COLO668 (cell line): ENCODE results near the gene MRGPRD.
A peak's percentile ranks its signal among the peaks of the same experiment; 100 is the strongest.
"Not testable (repeated sequence)": the region's sequence is repeated elsewhere in the genome, so short reads cannot be mapped to it uniquely, and the experiment has no call there.

Experiments
- DNase-seq: peaks from one replicate; lab custom pipeline; 2025; ENCODE audit not compliant: unreplicated experiment; lab: John Stamatoyannopoulos, UW

MRGPRD gene

GRCh38 chr11:68994161-68994893 is 13.5 kb upstream of the MRGPRD start:
- no peak for DNase-seq

- no peak for DNase-seq
These were observed 12.8 kb upstream of the MRGPRD start for GRCh38 chr11:68993546-68993945.

GRCh38 chr11:68992743-68993255 is 12.0 kb upstream of the MRGPRD start:
- DNase-seq = no peak

GRCh38 chr11:68990995-68991780 is 10.4 kb upstream of the MRGPRD start:
- DNase-seq = no peak

- no peak for DNase-seq
These were observed 9.3 kb upstream of the MRGPRD start for GRCh38 chr11:68989936-68990606.

GRCh38 chr11:68988491-68988890 is 7.7 kb upstream of the MRGPRD start:
- DNase-seq = no peak

- no peak for DNase-seq
These were observed 6.4 kb upstream of the MRGPRD start for GRCh38 chr11:68987211-68987610.

- no peak for DNase-seq
These were observed 3.0 kb upstream of the MRGPRD start for GRCh38 chr11:68983801-68984200.

GRCh38 chr11:68982134-68982533 is 1.3 kb upstream of the MRGPRD start:
- no peak for DNase-seq

GRCh38 chr11:68979931-68980775 is 633 bp downstream of the MRGPRD start:
- DNase-seq = no peak

- DNase-seq = no peak
These were observed 1.7 kb downstream of the MRGPRD start for GRCh38 chr11:68978931-68979594.

- no peak for DNase-seq
These were observed 2.2 kb downstream of the MRGPRD start for GRCh38 chr11:68978626-68978930.

- no peak for DNase-seq
These were observed 2.8 kb downstream of the MRGPRD start for GRCh38 chr11:68977781-68978625.

- DNase-seq = no peak
These were observed 4.2 kb downstream of the MRGPRD start for GRCh38 chr11:68976563-68976962.

- no peak for DNase-seq
These were observed 4.7 kb downstream of the MRGPRD start for GRCh38 chr11:68976095-68976494.

GRCh38 chr11:68974421-68975194 is 6.2 kb downstream of the MRGPRD start:
- peak; percentile 1 for DNase-seq

- not testable (repeated sequence) for DNase-seq
These were observed 7.1 kb downstream of the MRGPRD start for GRCh38 chr11:68973706-68974105.

- no peak for DNase-seq
These were observed 7.6 kb downstream of the MRGPRD start for GRCh38 chr11:68973219-68973618.
